Small intestine (tissue), 7 donors: Measurements from ENCODE around the gene EGFL6. TPM values are rescaled to one million over a fixed set of nuclear protein-coding genes. Genes with fewer than 3 reads are reported as not detected.

ENCODE experiments used
- DNase-seq, 2 donors: peaks; one replicate each; pipeline versions ENCODE4 v3.0.0 to v3.0.0-alpha.2; 2013
- FAIRE-seq: peaks from 2 replicates; lab custom pipeline; 2012; peaks lifted over from hg19 to GRCh38; lab: Jason Lieb, UNC
- H3K27ac ChIP-seq, 3 donors: one replicate each; pipeline ENCODE4 v1.5.1; 2013; ENCODE audit warnings: low read length in 2 of 3, mild to moderate bottlenecking in 2 of 3, control low read depth in 1 of 3, inconsistent platforms in 1 of 3, low read depth in 1 of 3, moderate library complexity in 1 of 3
- H3K27me3 ChIP-seq, 3 donors: one replicate each; pipeline ENCODE4 v1.6.1; 2013; ENCODE audit warnings: low read length in 3 of 3, inconsistent platforms in 1 of 3; ENCODE audit not compliant: control insufficient read depth in 3 of 3, insufficient read depth in 3 of 3
- H3K36me3 ChIP-seq, 3 donors: one replicate each; pipeline ENCODE4 v1.6.1; 2013; ENCODE audit warnings: low read length in 3 of 3, inconsistent platforms in 1 of 3, low read depth in 1 of 3, mild to moderate bottlenecking in 1 of 3, moderate library complexity in 1 of 3; ENCODE audit not compliant: control insufficient read depth in 3 of 3, insufficient read depth in 2 of 3
- H3K4me1 ChIP-seq, 3 donors: one replicate each; pipeline ENCODE4 v1.6.1; 2013; ENCODE audit warnings: low read length in 2 of 3, inconsistent platforms in 1 of 3, low read depth in 1 of 3, mild to moderate bottlenecking in 1 of 3, moderate library complexity in 1 of 3; ENCODE audit not compliant: control insufficient read depth in 3 of 3, insufficient read depth in 2 of 3
- H3K4me3 ChIP-seq, 3 donors: one replicate each; pipeline ENCODE4 v1.5.1; 2013; ENCODE audit warnings: low read length in 3 of 3, control low read depth in 1 of 3, inconsistent platforms in 1 of 3, low read depth in 1 of 3, mild to moderate bottlenecking in 1 of 3, moderate library complexity in 1 of 3
- H3K9me3 ChIP-seq, 2 donors: one replicate each; pipeline ENCODE4 v1.6.1; 2013; ENCODE audit warnings: low read depth in 1 of 2, low read length in 1 of 2; ENCODE audit not compliant: control insufficient read depth in 2 of 2, insufficient read depth in 1 of 2
- WGBS, 3 donors: extraction: QIAGEN DNeasy Blood & Tissue Kit; methylation state at CpG; one replicate each; pipeline ENCODE4 v1.1.7; 2013; 5-methylcytosine and 5-hydroxymethylcytosine counted together
- polyA plus RNA-seq, 4 donors: library from polyadenylated mRNA; stranded (reverse) in 3 of 4; unstranded in 1 of 4; fragments of 200-250 nt in 3 of 4; fragments of 120-200 nt in 1 of 4; gene quantifications; one replicate each; pipeline versions ENCODE4 v1.2.1 to v1.2.3, GENCODE V29; 2013
- donor health status: healthy with polysubstance abuse.
- donor health status: control.
- donor health status: control.
- donor health status: Bipolar disorder and iron deficiency.
- donor health status: healthy.

Gene EGFL6
- polyA plus RNA-seq, 4 donors = 0.69 to 0.72 TPM; not detected in 2

- no peaks in the 10 kb centered on the region for H3K36me3 ChIP-seq
- no peak for FAIRE-seq
These were observed 1.7 kb downstream of the EGFL6 start for GRCh38 chrX:13571136-13571535.

DNA sequence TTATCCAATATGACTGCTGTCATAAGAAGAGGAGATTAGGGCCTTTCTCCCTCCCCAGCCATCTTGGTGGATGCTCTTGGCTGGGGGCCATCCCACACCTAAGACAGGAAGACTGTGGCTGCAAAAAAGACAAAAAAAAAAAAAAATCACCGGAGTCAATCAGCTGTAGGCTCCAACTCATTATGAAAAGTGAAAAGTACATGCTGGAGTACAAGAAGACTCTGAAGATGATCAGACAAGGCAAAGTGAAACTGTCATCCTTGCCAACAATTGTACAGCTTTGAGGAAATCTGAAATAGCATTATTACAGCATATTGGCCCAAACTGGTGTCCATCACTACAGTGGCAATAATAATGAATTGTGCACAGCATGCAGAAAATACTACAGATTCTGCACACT is 5.2 kb downstream of the EGFL6 start:
- Histone ChIP-seq H3K27ac (no peak overlapping the region), H3K4me1 (no peaks in the 10 kb centered on the region), H3K4me3 (no peak overlapping the region), H3K36me3 (no peaks in the 10 kb centered on the region), H3K9me3 (no peaks in the 10 kb centered on the region), H3K27me3 (peaks cover 8 to 17% (median 8%) of the 10 kb centered on the region in 3 donors)
- WGBS, 3 donors = 58 to 71% (median 69%) methylated on average over 1 of the region's 1 CpG
- DNase-seq (no peak), FAIRE-seq (no peak)

More at GRCh38 chrX:13571136-13571535, 1.7 kb downstream of the EGFL6 start:
- 55 to 61% (median 57%) methylated on average over 5 of the region's 5 CpGs for whole genome bisulfite sequencing, 3 donors
- Histone ChIP-seq H3K27ac (no peak overlapping the region), H3K27me3 (peaks cover 5 to 41% (median 12%) of the 10 kb centered on the region in 3 donors), H3K4me1 (no peaks in the 10 kb centered on the region), H3K9me3 (no peaks in the 10 kb centered on the region), H3K4me3 (no peak overlapping the region)
- no peak for DNase-seq

DNA sequence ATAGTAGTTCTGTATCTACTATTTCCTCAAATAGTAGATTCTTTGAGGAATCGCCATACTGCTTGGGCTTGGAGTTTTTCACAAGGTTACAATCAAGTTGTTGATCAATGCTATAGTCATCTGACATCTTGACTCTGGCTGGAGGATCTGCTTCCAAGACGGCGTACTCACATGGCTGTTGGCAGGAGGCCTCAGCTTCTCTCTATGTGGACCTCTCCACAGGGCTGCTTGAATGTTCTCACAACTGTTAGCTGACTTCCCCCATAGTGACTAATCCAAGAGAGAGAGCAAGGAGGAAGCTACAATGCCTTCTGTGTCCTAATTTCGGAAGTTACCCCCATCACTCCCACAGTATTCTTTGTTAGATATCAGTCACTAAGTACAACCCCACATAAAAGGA is 10.3 kb downstream of the EGFL6 start:
- Histone ChIP-seq H3K4me1 (no peaks in the 10 kb centered on the region), H3K36me3 (no peaks in the 10 kb centered on the region), H3K9me3 (no peaks in the 10 kb centered on the region), H3K27ac (no peak overlapping the region), H3K4me3 (no peak overlapping the region), H3K27me3 (peaks cover 0 to 4% (median 0%) of the 10 kb centered on the region in 3 donors)
- FAIRE-seq (no peak), DNase-seq (no peak)
- WGBS, 3 donors = 82 to 95% (median 89%) methylated on average over 4 of the region's 4 CpGs

DNA sequence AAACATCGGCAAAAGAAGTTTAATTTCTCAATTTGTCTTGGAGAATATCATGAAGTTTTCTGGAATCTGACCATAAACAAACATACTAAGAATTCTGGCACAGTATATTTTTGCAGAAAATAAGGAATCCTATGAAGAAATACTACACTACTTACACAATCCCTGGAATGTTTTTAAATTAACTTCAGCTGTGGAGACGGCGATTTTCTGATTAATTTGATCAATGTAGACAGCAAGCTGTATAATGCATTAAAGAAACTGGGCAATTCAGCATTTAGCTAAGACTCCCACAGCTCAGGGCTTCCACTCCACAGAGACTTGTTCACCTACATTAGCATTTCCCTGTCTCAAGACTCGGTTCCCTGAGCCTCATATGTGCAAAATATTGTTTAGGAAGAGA is 12.2 kb downstream of the EGFL6 start:
- FAIRE-seq (no peak), DNase-seq (no peak)
- no peaks in the 10 kb centered on the region for H3K36me3 ChIP-seq
- no peak overlapping the region for H3K27ac ChIP-seq
- H3K4me1 ChIP-seq = no peaks in the 10 kb centered on the region
- WGBS, 3 donors = 54 to 75% (median 73%) methylated on average over 4 of the region's 4 CpGs
- no peak overlapping the region for H3K4me3 ChIP-seq
- no peaks in the 10 kb centered on the region for H3K9me3 ChIP-seq
- peaks cover 0 to 4% (median 0%) of the 10 kb centered on the region in 3 donors for H3K27me3 ChIP-seq

GRCh38 chrX:13587786-13588477 is 18.5 kb downstream of the EGFL6 start:
- DNase-seq (peak in 1 of 2 donors; percentile 14), FAIRE-seq (peak; percentile 30)
- H3K27me3 ChIP-seq = no peaks in the 10 kb centered on the region
- no peaks in the 10 kb centered on the region for H3K4me1 ChIP-seq
- 29 to 54% (median 34%) methylated on average over 3 of the region's 3 CpGs for WGBS, 3 donors
- H3K36me3 ChIP-seq = no peaks in the 10 kb centered on the region
- H3K9me3 ChIP-seq = no peaks in the 10 kb centered on the region
- H3K4me3 ChIP-seq = no peak overlapping the region
- H3K27ac ChIP-seq = no peak overlapping the region

DNA sequence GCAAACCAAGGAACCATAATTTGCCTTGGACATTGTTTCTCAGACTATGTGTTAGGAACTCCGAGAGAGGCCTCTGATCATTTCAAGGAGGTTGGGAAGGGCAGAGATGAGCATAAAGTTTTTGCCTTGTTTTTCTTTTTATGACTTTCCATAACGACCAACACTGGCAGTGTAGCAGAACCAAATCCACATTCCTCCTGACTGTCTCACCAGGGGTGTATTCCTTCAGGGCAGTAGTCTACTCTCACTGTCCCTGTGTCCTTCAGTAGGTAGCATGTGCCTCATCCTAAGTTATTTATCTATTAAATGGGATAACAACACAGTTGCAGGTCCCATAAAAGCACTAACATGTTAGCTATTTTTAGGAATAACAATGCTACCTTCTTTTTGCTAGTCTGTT is 20.8 kb downstream of the EGFL6 start:
- no peak for DNase-seq
- no peak for FAIRE-seq
- no peak overlapping the region for H3K4me3 ChIP-seq
- no peaks in the 10 kb centered on the region for H3K27me3 ChIP-seq
- H3K4me1 ChIP-seq = no peaks in the 10 kb centered on the region
- no peaks in the 10 kb centered on the region for H3K36me3 ChIP-seq
- H3K27ac ChIP-seq = no peak overlapping the region
- no peaks in the 10 kb centered on the region for H3K9me3 ChIP-seq
- 55 to 75% (median 56%) methylated on average over 2 of the region's 2 CpGs for WGBS, 3 donors

DNA sequence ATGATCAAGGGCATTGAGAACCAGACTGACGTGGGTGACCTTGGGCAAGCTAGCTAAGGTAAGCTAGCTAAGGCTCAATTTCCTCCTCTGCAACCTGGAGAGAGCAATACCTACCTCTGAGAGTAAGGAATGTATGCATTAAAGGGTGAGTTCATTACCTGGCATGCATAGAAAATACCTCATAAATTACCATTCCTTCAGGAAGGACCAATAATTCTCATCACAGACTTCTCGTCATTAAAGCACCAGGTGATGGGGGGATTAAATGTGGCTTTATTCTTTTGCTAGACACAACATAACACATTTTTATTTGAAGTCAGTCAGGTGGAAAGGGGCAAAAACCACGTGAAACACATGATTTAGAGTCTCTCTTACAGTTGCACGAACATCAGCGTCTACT is 21.5 kb downstream of the EGFL6 start:
- Histone ChIP-seq H3K4me3 (no peak overlapping the region), H3K4me1 (no peaks in the 10 kb centered on the region), H3K27ac (no peak overlapping the region), H3K9me3 (no peaks in the 10 kb centered on the region), H3K36me3 (no peaks in the 10 kb centered on the region), H3K27me3 (no peaks in the 10 kb centered on the region)
- WGBS, 3 donors = 56 to 74% (median 68%) methylated on average over 5 of the region's 5 CpGs
- FAIRE-seq = no peak
- no peak for DNase-seq

- Histone ChIP-seq H3K4me1 (no peaks in the 10 kb centered on the region), H3K4me3 (no peak overlapping the region), H3K27ac (no peak overlapping the region), H3K36me3 (no peaks in the 10 kb centered on the region), H3K27me3 (no peaks in the 10 kb centered on the region), H3K9me3 (peaks cover 0 to 3% of the 10 kb centered on the region in 2 donors)
- DNase-seq = no peak
- 39 to 53% (median 52%) methylated on average over 4 of the region's 4 CpGs for WGBS, 3 donors
- FAIRE-seq = no peak
These were observed 28.5 kb downstream of the EGFL6 start for GRCh38 chrX:13597874-13598273.

GRCh38 chrX:13598877-13599276 is 29.5 kb downstream of the EGFL6 start:
- Histone ChIP-seq H3K4me3 (no peak overlapping the region), H3K9me3 (peaks cover 0 to 3% of the 10 kb centered on the region in 2 donors), H3K36me3 (no peaks in the 10 kb centered on the region), H3K27me3 (no peaks in the 10 kb centered on the region), H3K4me1 (no peaks in the 10 kb centered on the region), H3K27ac (no peak overlapping the region)
- 72 to 91% (median 84%) methylated on average over 3 of the region's 3 CpGs for WGBS, 3 donors
- no peak for FAIRE-seq
- no peak for DNase-seq
